ENCODE measurements around the gene IMMP2L. TPM values are rescaled to one million over a fixed set of nuclear protein-coding genes. Genes with fewer than 3 reads are reported as not detected.

The IMMP2L gene
- total and polyA plus RNA-seq, 2 donors (not counting 3 experiments of a cell fraction or from before 2014, with no cell fraction given), result 9.9 to 11.8 TPM

- no peak overlapping the region for H3K4me2 ChIP-seq (ENCODE audit: insufficient read depth, low read length)
- peaks cover 4% of the 10 kb centered on the region for H3K4me1 ChIP-seq (ENCODE audit: control insufficient read depth, extremely low read depth, insufficient read depth, low read length)
- no peak overlapping the region for H3K9ac ChIP-seq (replicated peaks; ENCODE audit: extremely low read depth, insufficient read depth, low read length)
- H4K20me1 ChIP-seq (replicated peaks; ENCODE audit: control insufficient read depth, extremely low read depth, insufficient read depth, low read length), result no peaks in the 10 kb centered on the region
- FAIRE-seq (no peak), DNase-seq (ENCODE audit: low read depth, low spot score) (no peak)
- ChIA-PET POLR2A (no interaction called here), CTCF (interaction anchor here (1.1 to 1.5 kb wide), 4 partner anchors 9 to 56 kb away, joined by 3 to 4 read pairs (median 4); no protein-coding TSS in a partner anchor)
- H3K27ac ChIP-seq (ENCODE audit: insufficient read depth, low read depth, low read length), result no peak overlapping the region
- no peaks in the 10 kb centered on the region for H3K27me3 ChIP-seq (ENCODE audit: control insufficient read depth in 2 of 2, insufficient read depth in 2 of 2, low read length in 2 of 2)
- H3K79me2 ChIP-seq (ENCODE audit: control insufficient read depth, insufficient read depth, low read length), result no peaks in the 10 kb centered on the region
- no peaks in the 10 kb centered on the region for H3K9me1 ChIP-seq (replicated peaks; ENCODE audit: control insufficient read depth, extremely low read depth, insufficient read depth, low read length)
- intact Hi-C loops (cut with micrococcal nuclease), result no loop called here
- no TSS peak for BruUV-seq (replicated peaks)
- H2AFZ ChIP-seq (ENCODE audit: low read depth, low read length), result no peak overlapping the region
- no peak overlapping the region for H3K4me3 ChIP-seq (replicated peaks in 1 of 3; ENCODE audit: insufficient read depth in 1 of 3, low read depth in 1 of 3, low read length in 3 of 3)
- no peaks in the 10 kb centered on the region for H3K36me3 ChIP-seq (ENCODE audit: control insufficient read depth in 2 of 2, extremely low read depth in 1 of 2, insufficient read depth in 2 of 2, low read length in 2 of 2)
- TF ChIP-seq MYC (IDR thresholded peaks at IDR 0.05; ENCODE audit: low read depth, low read length) (no peak), MAX (IDR thresholded peaks at IDR 0.05; ENCODE audit: insufficient read depth, insufficient read length) (no peak), GATA2 (IDR thresholded peaks at IDR 0.05; ENCODE audit: insufficient read depth, insufficient read length, low read depth, low read length) (no peak), POLR2AphosphoS5 (IDR thresholded peaks at IDR 0.05; ENCODE audit: insufficient read depth, low read depth, low read length) (no peak), JUN (IDR thresholded peaks at IDR 0.05; ENCODE audit: borderline replicate concordance, insufficient read depth, insufficient read length, low read depth) (no peak), FOS (IDR thresholded peaks at IDR 0.05; ENCODE audit: borderline replicate concordance, insufficient read depth, low read length) (no peak), POLR2A (IDR thresholded peaks at IDR 0.05; ENCODE audit: low read depth, low read length) (no peak), EZH2 (IDR thresholded peaks at IDR 0.05; ENCODE audit: borderline replicate concordance, low read depth, low read length, severe bottlenecking) (no peak)
- TF ChIP-seq, protein P1, sequence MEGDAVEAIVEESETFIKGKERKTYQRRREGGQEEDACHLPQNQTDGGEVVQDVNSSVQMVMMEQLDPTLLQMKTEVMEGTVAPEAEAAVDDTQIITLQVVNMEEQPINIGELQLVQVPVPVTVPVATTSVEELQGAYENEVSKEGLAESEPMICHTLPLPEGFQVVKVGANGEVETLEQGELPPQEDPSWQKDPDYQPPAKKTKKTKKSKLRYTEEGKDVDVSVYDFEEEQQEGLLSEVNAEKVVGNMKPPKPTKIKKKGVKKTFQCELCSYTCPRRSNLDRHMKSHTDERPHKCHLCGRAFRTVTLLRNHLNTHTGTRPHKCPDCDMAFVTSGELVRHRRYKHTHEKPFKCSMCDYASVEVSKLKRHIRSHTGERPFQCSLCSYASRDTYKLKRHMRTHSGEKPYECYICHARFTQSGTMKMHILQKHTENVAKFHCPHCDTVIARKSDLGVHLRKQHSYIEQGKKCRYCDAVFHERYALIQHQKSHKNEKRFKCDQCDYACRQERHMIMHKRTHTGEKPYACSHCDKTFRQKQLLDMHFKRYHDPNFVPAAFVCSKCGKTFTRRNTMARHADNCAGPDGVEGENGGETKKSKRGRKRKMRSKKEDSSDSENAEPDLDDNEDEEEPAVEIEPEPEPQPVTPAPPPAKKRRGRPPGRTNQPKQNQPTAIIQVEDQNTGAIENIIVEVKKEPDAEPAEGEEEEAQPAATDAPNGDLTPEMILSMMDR (IDR thresholded peaks at IDR 0.05; ENCODE audit: extremely low read depth in 1 of 2, insufficient read depth in 1 of 2, low read depth in 1 of 2, low read length in 2 of 2), result no peak
- H3K9me3 ChIP-seq (replicated peaks; ENCODE audit: control insufficient read depth, insufficient read depth, low read length), result no peaks in the 10 kb centered on the region
- dilution Hi-C loops (cut with MboI; ENCODE audit: extremely low pct_ligation_motif_present, low sequenced_read_pairs), result no loop called here
Observed at GRCh38 chr7:111042842-111043241, 519.5 kb downstream of the IMMP2L start.
